ENCODE measurements around the gene CPPED1. TPM values are rescaled to one million over a fixed set of nuclear protein-coding genes. Genes with fewer than 3 reads are reported as not detected.

CPPED1 gene
- total RNA-seq, 1 donor = 11.1 TPM

- no peak for DNase-seq (ENCODE audit: low read depth)
- no peak overlapping the region for H3K4me3 ChIP-seq (ENCODE audit: low read depth, low read length)
- no peak for TF ChIP-seq CTCF (IDR thresholded peaks at IDR 0.05; ENCODE audit: insufficient read depth, low read length)
Observed at GRCh38 chr16:12758670-12759558, 44.8 kb downstream of the CPPED1 start.

DNA sequence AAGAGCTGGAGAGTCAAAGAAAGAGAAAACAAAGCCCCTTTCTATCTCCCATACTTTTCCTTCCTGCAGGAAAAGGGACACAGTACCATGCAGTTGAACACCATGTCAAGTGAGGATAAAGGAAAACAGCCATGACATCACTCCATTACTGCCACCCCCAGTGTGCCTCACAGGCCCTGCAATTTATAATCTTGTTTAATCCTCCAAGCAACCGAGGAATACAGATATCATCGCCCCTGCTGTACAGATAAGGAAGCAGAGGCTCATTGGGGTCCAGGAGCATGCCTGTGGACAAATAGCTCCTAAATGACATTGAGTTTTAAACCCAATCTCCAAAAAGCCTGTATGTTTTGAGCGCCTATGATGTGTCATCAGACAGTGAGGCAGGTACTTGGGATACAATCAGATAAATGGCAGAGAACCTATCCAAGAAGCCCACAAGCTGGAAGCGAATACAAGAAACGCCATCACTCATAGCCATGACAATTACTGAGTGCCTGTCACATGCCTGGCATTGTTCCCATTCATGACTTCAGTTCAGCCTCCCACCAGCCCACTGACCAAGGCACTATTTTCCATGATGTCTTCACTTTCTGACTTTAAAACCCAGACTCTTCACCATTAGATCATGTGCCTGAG is 45.5 kb downstream of the CPPED1 start:
- no peak for TF ChIP-seq CTCF (IDR thresholded peaks at IDR 0.05; ENCODE audit: insufficient read depth, low read length)
- DNase-seq (ENCODE audit: low read depth) = no peak
- H3K4me3 ChIP-seq (ENCODE audit: low read depth, low read length) = no peak overlapping the region

- no peak for TF ChIP-seq CTCF (IDR thresholded peaks at IDR 0.05; ENCODE audit: insufficient read depth, low read length)
- no peak for DNase-seq (ENCODE audit: low read depth)
- H3K4me3 ChIP-seq (ENCODE audit: low read depth, low read length) = no peak overlapping the region
Observed at GRCh38 chr16:12757546-12757945, 46.1 kb downstream of the CPPED1 start.

DNA sequence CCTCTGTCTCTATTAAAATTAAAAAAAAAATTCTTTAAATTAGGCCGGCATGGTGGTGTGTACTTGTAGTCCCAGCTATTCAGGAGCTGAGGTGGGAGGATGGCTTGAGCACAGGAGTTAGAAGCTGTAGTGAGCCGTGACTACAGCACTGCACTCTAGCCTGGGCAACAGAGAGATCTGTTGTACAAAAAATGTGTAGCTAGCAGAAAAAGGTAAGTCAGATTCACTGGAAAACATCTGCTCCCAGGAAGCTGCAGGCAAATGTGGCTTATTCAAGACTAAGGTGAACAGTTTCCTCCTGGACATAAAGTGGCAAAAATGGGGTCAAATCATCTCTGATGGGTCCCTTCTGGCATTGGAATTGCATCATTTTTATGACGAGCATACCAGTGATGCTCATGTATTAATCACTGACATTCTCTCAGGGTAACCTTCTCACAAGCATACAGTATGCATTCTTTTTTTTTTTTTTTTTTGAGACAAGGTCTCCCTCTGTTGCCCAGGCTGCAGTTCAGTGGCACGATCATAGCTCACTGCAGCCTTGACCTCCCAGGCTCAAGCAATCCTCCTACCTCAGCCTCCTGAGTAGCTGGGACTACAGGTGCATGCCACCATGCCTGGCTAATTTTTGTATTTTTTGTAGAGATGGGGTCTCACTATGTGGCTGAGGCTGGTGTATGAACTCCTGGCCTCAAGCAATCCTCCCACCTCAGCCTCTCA is 48.7 kb downstream of the CPPED1 start:
- TF ChIP-seq CTCF (IDR thresholded peaks at IDR 0.05; ENCODE audit: insufficient read depth, low read length) = no peak
- DNase-seq (ENCODE audit: low read depth) = no peak
- no peak overlapping the region for H3K4me3 ChIP-seq (ENCODE audit: low read depth, low read length)

DNA sequence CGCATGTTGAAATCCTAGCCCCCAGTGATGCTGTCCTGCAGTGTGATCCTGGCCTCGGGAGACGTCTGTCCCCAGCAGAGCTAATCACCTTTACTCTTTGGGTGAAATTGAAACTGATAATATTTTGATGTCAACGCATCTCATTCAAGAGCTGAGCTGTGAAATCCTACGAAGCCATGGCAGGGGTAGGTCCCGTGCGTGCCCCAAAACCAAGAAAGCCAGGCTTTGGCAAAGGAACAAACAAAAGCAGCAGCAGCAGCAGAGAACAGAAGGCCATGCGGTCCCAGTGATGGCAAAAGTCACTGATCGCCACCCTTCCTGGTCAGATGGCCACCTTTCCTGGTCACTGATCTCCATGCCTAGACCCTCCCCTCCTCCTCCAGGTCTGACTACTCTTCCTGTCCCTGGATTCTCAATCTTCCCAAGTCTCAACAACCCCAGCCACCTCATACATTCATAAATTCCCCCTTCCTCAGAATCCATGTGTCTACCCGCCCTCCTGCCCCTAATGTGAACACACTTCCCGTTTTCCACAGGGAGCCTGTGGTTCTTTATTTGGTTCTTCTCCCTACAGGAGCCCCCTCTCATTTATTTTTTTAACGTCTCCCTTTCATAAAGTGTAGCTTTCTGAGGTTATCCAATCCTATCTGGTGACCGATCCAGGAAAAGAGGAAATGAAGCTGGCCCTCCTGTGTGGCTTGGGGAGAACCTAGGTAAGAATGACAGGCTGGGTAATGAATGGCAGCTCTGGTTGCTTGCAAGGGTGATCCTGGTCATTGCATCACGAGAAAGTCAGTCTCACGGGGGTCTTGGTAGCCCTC is 50.3 kb downstream of the CPPED1 start:
- H3K4me3 ChIP-seq (ENCODE audit: low read depth, low read length) = no peak overlapping the region
- no peak for DNase-seq (ENCODE audit: low read depth)
- no peak for TF ChIP-seq CTCF (IDR thresholded peaks at IDR 0.05; ENCODE audit: insufficient read depth, low read length)

DNA sequence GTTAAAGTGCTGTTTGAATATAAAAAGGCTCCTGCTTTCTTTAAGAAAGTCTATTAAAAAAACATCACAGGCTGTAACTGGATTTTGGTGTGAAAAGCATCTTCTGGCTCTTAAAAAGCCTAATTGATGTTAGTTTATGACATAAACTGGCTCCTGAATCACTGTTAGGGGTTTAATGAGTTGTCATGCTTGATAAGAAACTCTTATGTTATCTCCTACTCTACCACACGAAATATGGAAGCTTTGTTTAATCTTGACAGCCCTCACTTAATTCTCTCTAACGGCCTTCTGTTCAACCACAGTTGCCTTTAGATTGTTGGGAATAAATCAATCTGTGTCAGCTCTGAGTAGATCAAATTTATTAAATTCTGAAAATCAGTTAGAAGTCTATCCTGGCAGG is 51.5 kb downstream of the CPPED1 start:
- no peak for DNase-seq (ENCODE audit: low read depth)
- H3K4me3 ChIP-seq (ENCODE audit: low read depth, low read length) = no peak overlapping the region
- TF ChIP-seq CTCF (IDR thresholded peaks at IDR 0.05; ENCODE audit: insufficient read depth, low read length) = no peak

Measured in fibroblast of the aortic adventitia (primary cell).